HG02798 (cell line): Measurements from ENCODE around the gene KCTD16.

Experiments used
- ATAC-seq: cut with Tn5 transposase; IDR thresholded peaks from one replicate; pipeline ENCODE4 v1.9.1; 2021; ENCODE audit warnings: mild to moderate bottlenecking; ENCODE audit not compliant: unreplicated experiment, poor library complexity

The KCTD16 gene

DNA sequence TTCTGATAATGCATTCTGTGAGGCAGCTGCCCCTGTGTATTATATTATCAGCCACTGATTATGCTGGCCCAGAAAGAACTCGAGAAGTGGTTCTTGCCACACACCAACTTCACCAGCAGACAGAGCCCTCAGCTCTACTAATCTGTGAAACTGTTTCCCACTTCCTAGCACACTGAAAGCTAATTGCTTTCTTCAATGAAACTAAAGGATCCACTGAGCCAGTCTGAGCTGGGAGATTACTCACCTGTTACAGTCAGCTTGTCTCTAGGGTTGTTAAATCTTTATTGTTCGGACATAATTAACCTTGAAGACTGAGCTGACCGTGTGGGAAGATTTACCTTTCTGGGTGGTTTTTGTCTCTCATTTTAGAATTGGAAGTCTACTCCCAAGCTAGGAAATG, 263.2 kb downstream of the KCTD16 start:
- ATAC-seq, result no peak

DNA sequence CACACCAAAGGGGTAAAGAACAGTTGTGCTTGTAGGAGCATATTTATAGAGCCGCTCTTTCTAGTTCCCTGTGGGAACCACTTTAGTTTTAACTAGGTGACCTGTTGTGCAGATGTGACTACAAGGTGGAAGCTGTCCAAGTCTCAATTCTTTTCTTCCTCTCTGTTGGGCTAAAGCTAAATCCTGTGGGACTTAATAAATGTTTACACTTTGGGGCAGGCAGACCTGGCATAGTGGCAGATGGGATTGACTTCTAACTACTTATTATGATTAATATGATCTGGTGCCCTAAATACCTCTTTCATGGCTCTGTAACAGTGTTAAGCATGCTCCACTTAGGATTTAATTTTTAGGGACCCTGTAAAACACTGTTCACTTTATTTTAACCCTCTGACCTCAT, 265.3 kb downstream of the KCTD16 start:
- no peak for ATAC-seq

- ATAC-seq, result no peak
Measured at GRCh38 chr5:144438237-144438636, 267.6 kb downstream of the KCTD16 start.

DNA sequence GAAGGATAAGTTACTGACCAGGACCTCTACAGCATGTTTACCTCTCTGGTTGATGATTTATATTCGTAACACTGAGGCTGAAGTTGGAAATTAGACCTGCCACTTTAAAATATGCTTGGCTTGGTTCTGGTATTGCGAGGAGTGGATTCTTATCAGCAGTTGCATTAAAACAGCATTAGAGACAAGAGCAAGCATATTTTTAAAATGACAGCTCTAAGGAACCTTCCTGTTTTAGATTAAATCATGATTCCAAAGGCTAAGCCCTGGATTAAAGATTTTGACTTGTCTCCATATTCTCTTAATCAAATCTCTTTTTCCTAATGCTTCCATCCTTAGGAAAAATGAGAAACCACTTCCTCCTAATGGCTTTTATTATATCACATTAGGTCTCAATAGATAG, 277.8 kb downstream of the KCTD16 start:
- ATAC-seq, result no peak

DNA sequence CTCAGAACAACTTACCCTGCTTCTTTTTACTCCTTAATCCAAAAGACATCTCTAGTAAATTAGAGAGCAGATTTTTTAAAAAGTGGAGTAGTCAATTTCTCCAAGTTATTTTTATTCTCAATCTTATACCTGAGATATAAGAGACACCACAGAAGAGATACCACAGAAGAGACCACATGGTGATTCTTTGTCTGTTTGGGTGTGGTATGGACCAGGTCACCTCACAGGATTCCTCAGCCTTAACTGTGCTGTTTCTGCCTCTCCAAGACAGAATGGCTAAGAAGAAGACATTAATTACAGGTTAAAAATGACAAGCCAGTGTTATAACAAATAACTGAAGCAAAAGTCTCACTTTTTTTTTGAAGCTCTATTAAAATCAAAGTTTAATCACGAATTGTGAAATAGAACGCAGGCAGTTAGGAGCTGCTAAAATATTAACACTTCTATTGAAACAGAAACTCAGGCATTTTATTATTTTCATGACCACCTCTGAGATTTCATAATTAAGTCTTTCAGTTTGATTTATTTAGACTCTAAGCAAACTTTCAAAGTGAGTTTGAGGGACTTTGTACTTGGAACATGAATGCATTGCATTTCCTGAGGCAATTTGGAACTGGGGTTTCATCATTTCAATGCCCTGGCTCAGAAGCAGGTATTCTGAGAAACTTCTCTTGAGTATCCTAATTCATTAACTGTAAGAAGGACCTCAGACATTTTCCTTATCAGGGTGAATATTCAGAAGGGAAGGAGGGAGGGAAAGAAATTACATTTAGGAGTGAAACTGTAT, 280.7 kb downstream of the KCTD16 start:
- ATAC-seq, result no peak

DNA sequence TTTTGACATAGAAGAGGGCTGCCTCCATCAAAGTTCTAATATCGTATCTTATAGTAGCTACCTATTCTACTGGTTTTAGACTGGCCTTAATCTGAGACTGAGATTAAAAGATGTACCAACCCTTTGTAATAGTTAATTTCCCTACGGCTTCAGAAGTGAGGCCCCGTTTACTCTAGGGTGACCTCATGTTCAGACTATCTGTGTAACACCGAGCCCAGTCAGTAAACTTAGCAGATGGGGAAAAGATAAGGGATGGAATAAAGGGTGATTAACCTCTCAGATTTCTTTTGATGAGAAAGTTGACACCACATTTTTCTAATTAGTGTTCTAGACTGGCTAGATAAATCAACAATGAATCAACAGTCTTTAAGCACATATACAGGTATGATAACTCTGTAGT, 283.1 kb downstream of the KCTD16 start:
- no peak for ATAC-seq

DNA sequence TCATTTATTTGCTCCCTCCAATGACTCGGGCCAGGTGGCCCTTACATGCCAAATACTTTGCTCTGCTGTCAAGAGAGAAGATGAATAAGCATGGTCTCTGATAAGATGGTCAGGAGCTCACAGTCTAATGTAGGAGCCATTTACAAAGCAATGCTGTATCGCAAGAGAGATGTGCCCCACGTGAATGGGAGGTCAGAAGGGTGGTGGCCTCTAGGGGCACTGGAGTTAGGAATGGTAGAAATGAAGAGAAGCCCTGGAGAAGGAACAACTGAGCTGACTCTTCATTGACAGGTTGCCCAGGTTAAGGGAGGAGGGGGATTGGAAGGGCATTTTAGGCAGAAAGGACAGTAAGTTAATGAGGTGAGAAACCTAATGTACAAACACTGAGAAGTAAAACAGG, 286.5 kb downstream of the KCTD16 start:
- no peak for ATAC-seq

DNA sequence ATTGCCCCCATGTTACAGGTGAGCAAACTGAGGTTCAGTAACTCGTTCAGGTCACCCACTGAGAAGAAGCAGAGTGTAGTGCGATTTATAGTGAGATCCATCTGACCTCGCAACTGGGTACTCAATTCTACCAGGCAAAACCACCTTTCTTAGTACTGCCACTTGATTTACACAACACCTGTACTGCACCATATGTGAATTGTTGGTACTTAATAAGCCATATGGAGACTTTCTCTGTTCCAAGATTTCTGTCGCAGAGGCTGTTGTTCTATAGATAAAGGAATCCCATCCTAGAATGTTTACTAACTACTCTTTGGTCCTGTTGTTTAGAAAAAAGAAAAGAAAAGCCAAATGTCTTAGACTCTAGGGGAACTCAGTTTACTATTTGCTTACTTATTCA, 287.5 kb downstream of the KCTD16 start:
- ATAC-seq, result no peak

GRCh38 chr5:144460600-144460999, 289.9 kb downstream of the KCTD16 start:
- no peak for ATAC-seq

- no peak for ATAC-seq
Measured at GRCh38 chr5:144462577-144462976, 291.9 kb downstream of the KCTD16 start.

DNA sequence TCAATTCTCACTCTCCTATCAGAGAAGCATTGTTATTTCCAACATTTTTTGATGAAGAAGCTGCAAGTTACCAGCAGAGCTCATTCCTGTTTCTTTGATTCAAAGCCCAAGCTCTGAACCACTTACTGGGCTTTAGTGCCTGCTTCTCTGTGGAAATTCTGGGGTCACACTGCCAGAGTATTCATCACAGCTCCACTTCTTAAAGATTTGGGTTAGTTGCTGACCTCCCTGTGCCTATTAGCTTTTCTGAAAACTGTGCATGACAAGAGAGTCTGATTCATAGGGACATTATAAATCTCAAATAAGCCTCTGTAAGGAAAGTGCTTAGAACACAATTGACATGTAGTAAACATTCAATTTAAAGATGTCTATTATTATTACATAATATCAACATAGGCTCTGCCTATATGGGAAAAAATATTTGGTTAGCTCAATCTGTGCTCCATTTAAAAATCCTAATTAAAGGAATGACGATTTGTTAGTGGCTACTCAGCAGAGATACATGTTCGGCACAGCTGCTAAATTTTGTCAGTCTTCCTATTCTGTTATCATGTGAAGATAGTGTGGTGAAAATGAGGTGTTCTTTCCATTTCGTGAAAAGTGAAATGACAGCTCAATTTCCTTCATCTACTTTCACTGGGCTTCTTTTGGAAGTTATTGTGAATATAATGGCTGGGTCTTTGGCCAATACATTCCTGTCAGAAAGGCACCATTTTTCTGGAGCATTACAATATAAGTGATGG, 293.0 kb downstream of the KCTD16 start:
- ATAC-seq, result no peak

DNA sequence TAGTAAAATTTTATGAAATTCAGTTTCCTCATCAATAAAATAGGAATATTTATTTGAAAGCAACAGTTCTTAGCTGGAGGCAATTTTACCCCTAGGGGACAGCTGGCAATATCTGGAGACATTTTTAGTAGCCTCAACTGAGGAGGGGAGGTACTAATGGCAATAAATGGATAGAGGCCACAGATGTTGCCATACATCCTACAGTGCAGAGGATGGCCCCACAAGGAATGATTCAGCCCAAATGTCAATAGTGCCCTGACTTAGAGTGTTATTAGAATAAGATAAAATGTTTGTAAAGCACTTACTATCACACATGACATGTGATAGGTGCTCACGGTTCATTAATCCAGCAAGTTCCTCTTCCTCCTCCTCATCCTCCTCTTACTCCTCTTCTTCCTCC, 293.6 kb downstream of the KCTD16 start:
- ATAC-seq, result no peak

DNA sequence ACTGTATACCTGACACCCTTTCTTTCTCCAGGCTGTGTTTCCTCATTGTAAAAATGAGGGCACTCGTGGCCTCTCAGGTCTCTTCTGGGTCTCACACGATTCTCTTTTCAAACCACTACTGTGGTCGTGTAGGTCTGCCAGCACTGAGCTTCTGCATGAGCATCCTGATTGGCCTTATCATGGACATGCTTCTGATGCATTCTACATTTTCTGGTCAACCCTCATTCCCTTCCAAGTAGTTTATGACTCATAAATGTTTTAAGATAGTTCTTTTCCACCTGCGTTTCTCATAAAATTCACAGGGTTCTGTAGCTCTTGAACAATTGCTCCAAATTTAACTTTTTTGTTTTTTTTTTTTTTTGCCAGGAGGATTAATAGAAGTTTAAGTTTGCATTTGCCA, 294.8 kb downstream of the KCTD16 start:
- no peak for ATAC-seq

- ATAC-seq, result no peak
Measured at GRCh38 chr5:144467792-144468191, 297.1 kb downstream of the KCTD16 start.

- no peak for ATAC-seq
Measured at GRCh38 chr5:144468571-144468970, 297.9 kb downstream of the KCTD16 start.

DNA sequence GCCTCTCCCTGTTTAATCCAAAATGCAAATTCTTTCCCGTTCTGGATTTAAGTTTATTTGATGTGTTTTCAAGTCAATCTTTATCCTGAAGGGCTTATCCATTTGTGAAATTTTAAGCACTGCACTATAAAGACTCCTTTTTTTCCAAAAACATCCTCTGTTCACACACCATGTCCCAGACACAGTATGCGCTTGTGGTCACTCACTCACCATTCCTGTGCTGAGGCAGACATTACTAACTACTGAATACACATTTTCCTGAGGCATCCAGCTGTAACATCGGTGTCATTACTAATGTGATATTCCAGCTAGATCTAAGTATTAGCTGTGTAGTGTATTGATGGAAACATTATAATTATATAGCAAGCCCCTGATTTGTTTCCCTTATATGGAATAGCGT, 298.4 kb downstream of the KCTD16 start:
- no peak for ATAC-seq

- ATAC-seq, result no peak
Measured at GRCh38 chr5:144472221-144472620, 301.5 kb downstream of the KCTD16 start.

DNA sequence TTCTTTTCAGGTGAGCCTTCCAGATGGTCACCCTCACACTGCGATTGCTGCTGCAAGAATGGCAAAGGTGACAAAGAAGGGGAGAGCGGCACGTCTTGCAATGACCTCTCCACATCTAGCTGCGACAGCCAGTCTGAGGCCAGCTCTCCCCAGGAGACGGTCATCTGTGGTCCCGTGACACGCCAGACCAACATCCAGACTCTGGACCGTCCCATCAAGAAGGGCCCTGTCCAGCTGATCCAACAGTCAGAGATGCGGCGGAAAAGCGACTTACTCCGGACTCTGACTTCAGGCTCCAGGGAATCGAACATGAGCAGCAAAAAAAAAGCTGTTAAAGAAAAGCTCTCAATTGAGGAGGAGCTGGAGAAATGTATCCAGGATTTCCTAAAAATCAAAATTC, 303.0 kb downstream of the KCTD16 start:
- no peak for ATAC-seq

- no peak for ATAC-seq
Measured at GRCh38 chr5:144478565-144478964, 307.9 kb downstream of the KCTD16 start.

DNA sequence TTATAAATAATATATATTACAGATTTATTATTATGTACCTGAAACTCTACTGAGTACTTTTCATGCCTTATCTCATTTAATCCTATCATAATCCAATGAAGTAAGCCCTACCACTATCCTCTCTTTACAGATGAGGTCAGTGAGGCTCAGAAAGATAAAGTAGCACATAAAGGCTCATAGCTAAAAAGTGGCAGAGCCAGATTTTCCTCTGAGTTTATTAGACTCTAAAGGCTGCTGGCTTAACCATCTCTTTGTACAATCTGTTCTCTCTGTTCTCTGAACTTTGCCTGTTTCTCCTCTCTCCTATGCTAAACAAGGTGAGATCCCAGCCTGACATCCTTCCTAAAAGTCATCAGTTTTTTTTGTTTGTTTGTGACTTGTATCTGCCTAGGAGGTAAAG, 311.2 kb downstream of the KCTD16 start:
- no peak for ATAC-seq

GRCh38 chr5:144484124-144484897, 313.6 kb downstream of the KCTD16 start:
- ATAC-seq, result no peak
